Spleen (tissue), 11 donors: ENCODE results near the gene DGCR6L. TPM values are rescaled to one million over a fixed set of nuclear protein-coding genes. Genes with fewer than 3 reads are reported as not detected.

Experiments used
- DNase-seq: peaks from one replicate; pipeline ENCODE4 v3.0.0-alpha.2; 2020
- H3K27ac ChIP-seq, 8 donors: fragments of 200-600 bp; sonication (generic) in 7 of 8; 1 replicate in 4 of 8; 2 replicates in 4 of 8; pipeline versions ENCODE4 v1.5.0 to v1.8.0; 2016 to 2021; ENCODE audit warnings: inconsistent platforms in 4 of 8, mild to moderate bottlenecking in 4 of 8, moderate library complexity in 1 of 8
- H3K27me3 ChIP-seq, 7 donors: fragments of 200-600 bp; sonication (generic) in 6 of 7; replicated peaks in 1 of 7; 1 replicate in 4 of 7; 2 replicates in 3 of 7; pipeline versions ENCODE4 v1.5.0 to v1.8.0; 2016 to 2021; ENCODE audit warnings: inconsistent platforms in 3 of 7, mild to moderate bottlenecking in 1 of 7
- H3K36me3 ChIP-seq, 6 donors: fragments of 200-600 bp; sonication (generic) in 5 of 6; 1 replicate in 4 of 6; 2 replicates in 2 of 6; pipeline versions ENCODE4 v1.5.0 to v1.8.0; 2016 to 2021; ENCODE audit warnings: inconsistent platforms in 2 of 6
- H3K4me1 ChIP-seq, 6 donors: fragments of 200-600 bp; sonication (generic) in 5 of 6; 1 replicate in 3 of 6; 2 replicates in 3 of 6; pipeline versions ENCODE4 v1.5.0 to v1.8.0; 2016 to 2021; ENCODE audit warnings: inconsistent platforms in 3 of 6
- H3K4me3 ChIP-seq, 8 donors: fragments of 200-600 bp; sonication (generic) in 7 of 8; 1 replicate in 4 of 8; 2 replicates in 4 of 8; pipeline versions ENCODE4 v1.5.0 to v1.8.0; 2016 to 2021; ENCODE audit warnings: inconsistent platforms in 4 of 8, mild to moderate bottlenecking in 4 of 8, moderate library complexity in 2 of 8
- H3K9me3 ChIP-seq, 8 donors: fragments of 200-600 bp; sonication (generic) in 7 of 8; 1 replicate in 4 of 8; 2 replicates in 4 of 8; pipeline versions ENCODE4 v1.5.0 to v1.8.0; 2016 to 2021; ENCODE audit warnings: inconsistent platforms in 4 of 8
- CTCF ChIP-seq, 11 experiments: fragments of 200-600 bp in 7 of 11; fragments of 450-650 bp in 4 of 11; sonication (generic) in 4 of 11; IDR thresholded peaks in 8 of 11; conservative IDR thresholded peaks in 3 of 11; 1 replicate in 7 of 11; 2 replicates in 4 of 11; pipeline versions ENCODE4 v1.4.0 to v1.8.0; 2016 to 2021; ENCODE audit warnings: antibody characterized with exemption in 11 of 11, inconsistent platforms in 4 of 11, mild to moderate bottlenecking in 1 of 11
- POLR2A ChIP-seq, 3 donors: fragments of 450-650 bp; IDR thresholded peaks; one replicate each; pipeline ENCODE4 v1.5.1; 2017; ENCODE audit warnings: antibody characterized with exemption in 3 of 3, mild to moderate bottlenecking in 1 of 3
- POLR2AphosphoS5 ChIP-seq, 3 donors: sonication (generic); formaldehyde crosslinking; IDR thresholded peaks; one replicate each; pipeline ENCODE4 v1.5.1; 2017; ENCODE audit warnings: antibody characterized with exemption in 3 of 3
- WGBS, 5 donors: extraction: QIAGEN DNeasy Blood & Tissue Kit in 3 of 5; methylation state at CpG; one replicate each; pipeline versions ENCODE4 v1.1.5 to v1.1.7; 2013 to 2018; 5-methylcytosine and 5-hydroxymethylcytosine counted together
- intact Hi-C: fragments of 100-400 bp; cut with DNase I; formaldehyde crosslinking; loops from one replicate; pipeline ENCODE4 v1.15.0; 2023; ENCODE audit warnings: low total_unique reads
- polyA plus RNA-seq, 3 donors: library from polyadenylated mRNA; stranded (reverse); fragments of 200-250 nt; gene quantifications; one replicate each; pipeline ENCODE4 v1.2.1, GENCODE V29; 2013
- total RNA-seq, 7 donors: library from RNA; depleted of rRNA in 3 of 7; stranded (reverse); fragments of >200 nt in 3 of 7; fragmentation: NEBNext Ultra II Directional in 4 of 7; extraction: Animal tissue kit (Norgen Biotek cat#: 25700) in 4 of 7; gene quantifications; one replicate each; pipeline versions ENCODE4 v1.1.0 to v1.2.1, GENCODE V29; 2016 to 2021
- donor health status: healthy with polysubstance abuse.
- donor health status: DM: no; HTN: no; CAD: no; lungs with moderate emphysema.
- donor health status: DM: no; HTN: no; CAD: no.
- donor health status: Bipolar disorder and iron deficiency.
- donor health status: healthy.
- donor health status: DM: no; HTN: no; CAD: no.
- donor health status: DM: yes; HTN: yes; CAD: no.

DGCR6L gene
- total and polyA plus RNA-seq, 10 donors: 25.6 to 70.0 (median 34.9) TPM

GRCh38 chr22:20297414-20298109 lies 22.3 kb downstream of the DGCR6L start:
- peaks cover 0 to 21% (median 17%) of the 10 kb centered on the region in 6 donors for H3K4me1 ChIP-seq
- intact Hi-C loops: no loop called here
- H3K36me3 ChIP-seq: no peaks in the 10 kb centered on the region
- H3K27ac ChIP-seq: no peak overlapping the region
- H3K27me3 ChIP-seq: peaks cover 0 to 36% (median 0%) of the 10 kb centered on the region in 7 donors
- H3K4me3 ChIP-seq: no peak overlapping the region
- DNase-seq: no peak
- no peak for TF ChIP-seq CTCF (IDR thresholded peaks at IDR 0.05 in 8 of 11, conservative IDR thresholded peaks at IDR 0.05 in 3 of 11)
- no peak for TF ChIP-seq POLR2AphosphoS5 (IDR thresholded peaks at IDR 0.05)
- TF ChIP-seq POLR2A (IDR thresholded peaks at IDR 0.05): no peak
- H3K9me3 ChIP-seq: no peaks in the 10 kb centered on the region
- WGBS, 5 donors: 62 to 76% (median 71%) methylated on average over 8 to 9 of the region's 9 CpGs

- no peak overlapping the region for H3K4me3 ChIP-seq
- H3K9me3 ChIP-seq: no peaks in the 10 kb centered on the region
- no peak for DNase-seq
- WGBS, 5 donors: 84 to 92% (median 89%) methylated on average over 9 of the region's 9 CpGs
- no peak for TF ChIP-seq POLR2AphosphoS5 (IDR thresholded peaks at IDR 0.05)
- TF ChIP-seq CTCF (IDR thresholded peaks at IDR 0.05 in 8 of 11, conservative IDR thresholded peaks at IDR 0.05 in 3 of 11): no peak
- TF ChIP-seq POLR2A (IDR thresholded peaks at IDR 0.05): no peak
- H3K4me1 ChIP-seq: peaks cover 0 to 21% (median 17%) of the 10 kb centered on the region in 6 donors
- no peaks in the 10 kb centered on the region for H3K36me3 ChIP-seq
- intact Hi-C loops: no loop called here
- H3K27ac ChIP-seq: no peak overlapping the region
- peaks cover 0 to 26% (median 0%) of the 10 kb centered on the region in 7 donors for H3K27me3 ChIP-seq
These were observed 23.3 kb downstream of the DGCR6L start for GRCh38 chr22:20296598-20296997.

- no peak for TF ChIP-seq CTCF (IDR thresholded peaks at IDR 0.05 in 8 of 11, conservative IDR thresholded peaks at IDR 0.05 in 3 of 11)
- DNase-seq: no peak
- intact Hi-C loops: no loop called here
- Histone ChIP-seq H3K9me3 (no peaks in the 10 kb centered on the region), H3K27ac (no peak overlapping the region), H3K4me3 (no peak overlapping the region), H3K4me1 (peaks cover 0 to 21% (median 17%) of the 10 kb centered on the region in 6 donors), H3K36me3 (no peaks in the 10 kb centered on the region), H3K27me3 (peaks cover 0 to 16% (median 0%) of the 10 kb centered on the region in 7 donors)
- 80 to 92% (median 86%) methylated on average over 10 to 12 of the region's 12 CpGs for WGBS, 5 donors
These were observed 24.4 kb downstream of the DGCR6L start for GRCh38 chr22:20295262-20296064.

GRCh38 chr22:20292673-20293232 lies 27.1 kb downstream of the DGCR6L start:
- Histone ChIP-seq H3K36me3 (no peaks in the 10 kb centered on the region), H3K4me1 (no peaks in the 10 kb centered on the region), H3K27me3 (peaks cover 0 to 4% (median 0%) of the 10 kb centered on the region in 7 donors), H3K9me3 (no peaks in the 10 kb centered on the region), H3K27ac (no peak overlapping the region), H3K4me3 (no peak overlapping the region)
- TF ChIP-seq CTCF (IDR thresholded peaks at IDR 0.05 in 8 of 11, conservative IDR thresholded peaks at IDR 0.05 in 3 of 11): no peak
- TF ChIP-seq POLR2A (IDR thresholded peaks at IDR 0.05): no peak
- no peak for TF ChIP-seq POLR2AphosphoS5 (IDR thresholded peaks at IDR 0.05)
- no peak for DNase-seq
- intact Hi-C loops: no loop called here
- 72 to 79% (median 76%) methylated on average over 13 of the region's 13 CpGs for WGBS, 5 donors
